HFFc6 (cell line): Measurements from ENCODE around the gene NGEF. TPM values are rescaled to one million over a fixed set of nuclear protein-coding genes. Genes with fewer than 3 reads are reported as not detected.

ENCODE experiments used
- DNase-seq: peaks from one replicate; pipeline ENCODE4 v3.0.0-alpha.2; 2018
- H3K27ac Mint-ChIP-seq: 2 replicates; pipeline ENCODE4 v1.8.0; 2020; ENCODE audit warnings: mild to moderate bottlenecking, mixed read lengths
- H3K27me3 Mint-ChIP-seq: 2 replicates; pipeline ENCODE4 v1.8.0; 2021; ENCODE audit warnings: mild to moderate bottlenecking, moderate library complexity, mixed read lengths; ENCODE audit not compliant: insufficient read depth
- H3K36me3 Mint-ChIP-seq: 2 replicates; pipeline ENCODE4 v1.8.0; 2021; ENCODE audit warnings: low read depth, mixed read lengths
- H3K4me1 Mint-ChIP-seq: 2 replicates; pipeline ENCODE4 v1.8.0; 2020; ENCODE audit warnings: low read depth, mixed read lengths
- H3K4me3 Mint-ChIP-seq: 2 replicates; pipeline ENCODE4 v1.8.0; 2020; ENCODE audit warnings: mild to moderate bottlenecking, moderate library complexity, mixed read lengths
- H3K9me3 Mint-ChIP-seq: 2 replicates; pipeline ENCODE4 v1.8.0; 2020; ENCODE audit warnings: mild to moderate bottlenecking, mixed read lengths
- total RNA-seq, 6 experiments: library from RNA; stranded (reverse); fragmentation: NEBNext Ultra II Directional; extraction: Animal tissue kit (Norgen Biotek cat#: 25700); gene quantifications; 2 replicates in 1 of 6; 3 replicates in 5 of 6; pipeline ENCODE4 v1.2.3, GENCODE V29; 2021
- TF ChIP-seq, protein P1 (sequence below): fragments of 200-600 bp; sonication (generic); IDR thresholded peaks from 2 replicates; pipeline ENCODE4 v1.5.0; 2021; ENCODE audit warnings: antibody characterized with exemption, mild to moderate bottlenecking

The NGEF gene
- total RNA-seq, 6 experiments from 2014 or later, result 0.20 to 0.36 (median 0.28) TPM; not detected in 3

DNA sequence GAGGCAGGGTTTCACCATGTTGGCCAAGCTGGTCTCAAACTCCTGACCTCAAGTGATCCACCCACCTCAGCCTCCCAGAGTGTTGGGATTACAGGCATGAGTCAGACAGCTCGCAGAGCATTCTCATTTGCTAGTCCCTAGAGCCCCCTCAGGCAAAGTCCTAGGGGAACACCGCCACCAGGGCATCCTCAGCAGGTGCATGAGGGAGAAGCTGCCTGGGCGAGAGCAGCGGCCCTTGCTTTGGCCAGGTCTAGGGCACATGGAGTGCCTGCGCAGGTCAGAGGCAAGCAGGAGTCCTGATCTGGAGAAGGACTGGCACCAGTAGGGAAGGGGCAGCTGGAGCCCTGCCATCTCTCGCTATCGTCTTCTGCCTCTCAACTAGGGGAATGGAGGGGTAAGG, 32.4 kb downstream of the NGEF start:
- Mint-ChIP-seq H3K36me3 (no peaks in the 10 kb centered on the region), H3K27me3 (peaks cover 17% of the 10 kb centered on the region), H3K4me3 (no peak overlapping the region), H3K4me1 (peaks cover 17% of the 10 kb centered on the region), H3K9me3 (no peaks in the 10 kb centered on the region), H3K27ac (no peak overlapping the region)
- peak; percentile 12 for DNase-seq
- TF ChIP-seq, protein P1, sequence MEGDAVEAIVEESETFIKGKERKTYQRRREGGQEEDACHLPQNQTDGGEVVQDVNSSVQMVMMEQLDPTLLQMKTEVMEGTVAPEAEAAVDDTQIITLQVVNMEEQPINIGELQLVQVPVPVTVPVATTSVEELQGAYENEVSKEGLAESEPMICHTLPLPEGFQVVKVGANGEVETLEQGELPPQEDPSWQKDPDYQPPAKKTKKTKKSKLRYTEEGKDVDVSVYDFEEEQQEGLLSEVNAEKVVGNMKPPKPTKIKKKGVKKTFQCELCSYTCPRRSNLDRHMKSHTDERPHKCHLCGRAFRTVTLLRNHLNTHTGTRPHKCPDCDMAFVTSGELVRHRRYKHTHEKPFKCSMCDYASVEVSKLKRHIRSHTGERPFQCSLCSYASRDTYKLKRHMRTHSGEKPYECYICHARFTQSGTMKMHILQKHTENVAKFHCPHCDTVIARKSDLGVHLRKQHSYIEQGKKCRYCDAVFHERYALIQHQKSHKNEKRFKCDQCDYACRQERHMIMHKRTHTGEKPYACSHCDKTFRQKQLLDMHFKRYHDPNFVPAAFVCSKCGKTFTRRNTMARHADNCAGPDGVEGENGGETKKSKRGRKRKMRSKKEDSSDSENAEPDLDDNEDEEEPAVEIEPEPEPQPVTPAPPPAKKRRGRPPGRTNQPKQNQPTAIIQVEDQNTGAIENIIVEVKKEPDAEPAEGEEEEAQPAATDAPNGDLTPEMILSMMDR, result no peak

DNA sequence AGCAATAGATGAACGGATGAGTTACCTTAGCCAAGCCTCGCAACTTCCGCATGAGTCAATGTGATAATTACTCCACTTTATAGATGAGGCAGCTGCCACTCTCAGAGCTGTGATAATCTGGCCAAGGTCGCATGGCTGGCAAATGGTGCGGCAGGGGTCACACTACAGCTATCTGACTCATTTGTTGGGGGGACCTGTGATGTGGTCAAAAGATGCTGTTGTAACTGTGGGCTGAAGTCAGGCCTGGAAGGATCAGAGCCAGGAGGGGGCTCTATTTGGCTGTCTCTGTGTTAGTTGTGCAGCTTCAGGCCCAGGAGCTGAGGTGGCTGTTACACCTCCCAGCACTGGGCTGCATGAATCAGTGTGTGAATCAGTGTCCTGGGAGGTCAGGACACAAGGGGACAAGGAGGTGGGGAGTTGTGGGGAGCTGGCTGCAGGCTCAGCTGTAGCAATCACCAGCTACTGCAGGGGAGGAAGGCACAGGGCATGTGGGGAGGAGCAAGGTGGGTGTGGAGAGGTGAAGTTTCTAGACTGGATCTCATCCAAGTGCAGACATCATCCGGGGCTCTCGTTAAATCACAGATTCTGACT, 33.1 kb downstream of the NGEF start:
- DNase-seq, result peak; percentile 80
- peaks cover 22% of the 10 kb centered on the region for H3K27me3 Mint-ChIP-seq
- peaks cover 17% of the 10 kb centered on the region for H3K4me1 Mint-ChIP-seq
- TF ChIP-seq, protein P1, result peak; percentile 41; the same call in 1 of the 2 replicates
- H3K4me3 Mint-ChIP-seq, result no peak overlapping the region; the same call in 1 of the 2 replicates
- peak overlapping the region; percentile 48; the same call in 1 of the 2 replicates for H3K27ac Mint-ChIP-seq
- no peaks in the 10 kb centered on the region for H3K36me3 Mint-ChIP-seq
- H3K9me3 Mint-ChIP-seq, result no peaks in the 10 kb centered on the region

- H3K27me3 Mint-ChIP-seq, result peaks cover 20% of the 10 kb centered on the region
- TF ChIP-seq, protein P1, result no peak
- peaks cover 17% of the 10 kb centered on the region for H3K4me1 Mint-ChIP-seq
- H3K9me3 Mint-ChIP-seq, result no peaks in the 10 kb centered on the region
- H3K27ac Mint-ChIP-seq, result no peak overlapping the region
- DNase-seq, result no peak
- no peaks in the 10 kb centered on the region for H3K36me3 Mint-ChIP-seq
- no peak overlapping the region for H3K4me3 Mint-ChIP-seq
These were observed 35.6 kb downstream of the NGEF start for GRCh38 chr2:232977438-232977971.

GRCh38 chr2:232976666-232977437, 36.2 kb downstream of the NGEF start:
- no peak overlapping the region for H3K27ac Mint-ChIP-seq
- H3K9me3 Mint-ChIP-seq, result no peaks in the 10 kb centered on the region
- no peaks in the 10 kb centered on the region for H3K36me3 Mint-ChIP-seq
- peaks cover 17% of the 10 kb centered on the region for H3K4me1 Mint-ChIP-seq
- DNase-seq, result no peak
- no peak overlapping the region for H3K4me3 Mint-ChIP-seq
- TF ChIP-seq, protein P1, result no peak
- peaks cover 20% of the 10 kb centered on the region for H3K27me3 Mint-ChIP-seq

DNA sequence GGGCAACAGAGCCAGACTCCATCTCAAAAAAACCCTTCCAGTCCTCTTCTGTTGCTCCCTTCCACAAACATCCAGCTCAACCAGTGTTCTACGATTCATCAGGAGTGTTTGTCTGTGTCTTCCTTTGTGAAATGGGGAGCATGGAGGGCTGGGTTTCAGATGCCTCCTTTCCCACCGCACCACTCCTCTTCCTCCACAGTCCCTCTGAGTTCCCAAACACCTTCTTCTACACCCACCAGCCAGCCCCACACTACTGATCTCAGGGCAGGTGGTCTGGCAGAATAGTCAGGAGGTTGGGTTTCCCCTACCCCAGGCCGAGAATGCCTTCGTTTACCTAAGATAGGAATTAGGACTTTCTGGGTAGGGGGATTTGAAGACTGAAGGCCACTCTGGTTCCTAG, 36.9 kb downstream of the NGEF start:
- Mint-ChIP-seq H3K27me3 (peaks cover 22% of the 10 kb centered on the region), H3K4me1 (peaks cover 17% of the 10 kb centered on the region), H3K4me3 (no peak overlapping the region), H3K9me3 (no peaks in the 10 kb centered on the region), H3K27ac (no peak overlapping the region), H3K36me3 (no peaks in the 10 kb centered on the region)
- no peak for DNase-seq
- TF ChIP-seq, protein P1, result no peak
